ENCODE measurements around the gene USP16.

GRCh38 chr21:29024474-29025327 is at the start of gene USP16:
- TF ChIP-seq CTCF (IDR thresholded peaks at IDR 0.05; ENCODE audit: borderline replicate concordance, extremely low read depth, low read length, poor library complexity, severe bottlenecking) (no peak), EZH2 (IDR thresholded peaks at IDR 0.05; ENCODE audit: borderline replicate concordance, low read depth, low read length, severe bottlenecking) (no peak)

All from DND-41 (cell line).